Measurements from ENCODE around the gene NEU3. TPM values are rescaled to one million over a fixed set of nuclear protein-coding genes. Genes with fewer than 3 reads are reported as not detected.

The NEU3 gene
- total RNA-seq, 2 experiments from 2014 or later = 15.8 to 16.7 TPM

Other genes with a start within 250 kb of the NEU3 start
- 10 to 100 TPM; 15.2 to 16.6 TPM for gene RNF169, start 240.1 kb upstream of the NEU3 start, total RNA-seq
- gene XRRA1, start 39.8 kb upstream of the NEU3 start, total RNA-seq = 10 to 100 TPM; 16.6 to 19.0 TPM
- 100 to 1,000 TPM; 149 to 156 TPM for gene SPCS2, start 39.7 kb upstream of the NEU3 start, total RNA-seq
- gene OR2AT4, start 107.9 kb downstream of the NEU3 start, total RNA-seq = not detected
- not detected for gene SLCO2B1, start 162.2 kb downstream of the NEU3 start, total RNA-seq

Measured in activated CD8-positive, alpha-beta T cell treated with anti-CD3 and anti-CD28 coated beads, Interleukin-2, amount 10 ng/mL, durations not matched to agents 7 days and 5 days (primary cell).